GM18868 (cell line): Measurements from ENCODE around the gene DUS2.
"Not testable (repeated sequence)": the region's sequence is repeated elsewhere in the genome, so short reads cannot be mapped to it uniquely, and the experiment has no call there.

Experiments used
- ATAC-seq: cut with Tn5 transposase; IDR thresholded peaks from one replicate; pipeline ENCODE4 v1.9.1; 2021; ENCODE audit warnings: mild to moderate bottlenecking, moderate library complexity; ENCODE audit not compliant: unreplicated experiment

The DUS2 gene

DNA sequence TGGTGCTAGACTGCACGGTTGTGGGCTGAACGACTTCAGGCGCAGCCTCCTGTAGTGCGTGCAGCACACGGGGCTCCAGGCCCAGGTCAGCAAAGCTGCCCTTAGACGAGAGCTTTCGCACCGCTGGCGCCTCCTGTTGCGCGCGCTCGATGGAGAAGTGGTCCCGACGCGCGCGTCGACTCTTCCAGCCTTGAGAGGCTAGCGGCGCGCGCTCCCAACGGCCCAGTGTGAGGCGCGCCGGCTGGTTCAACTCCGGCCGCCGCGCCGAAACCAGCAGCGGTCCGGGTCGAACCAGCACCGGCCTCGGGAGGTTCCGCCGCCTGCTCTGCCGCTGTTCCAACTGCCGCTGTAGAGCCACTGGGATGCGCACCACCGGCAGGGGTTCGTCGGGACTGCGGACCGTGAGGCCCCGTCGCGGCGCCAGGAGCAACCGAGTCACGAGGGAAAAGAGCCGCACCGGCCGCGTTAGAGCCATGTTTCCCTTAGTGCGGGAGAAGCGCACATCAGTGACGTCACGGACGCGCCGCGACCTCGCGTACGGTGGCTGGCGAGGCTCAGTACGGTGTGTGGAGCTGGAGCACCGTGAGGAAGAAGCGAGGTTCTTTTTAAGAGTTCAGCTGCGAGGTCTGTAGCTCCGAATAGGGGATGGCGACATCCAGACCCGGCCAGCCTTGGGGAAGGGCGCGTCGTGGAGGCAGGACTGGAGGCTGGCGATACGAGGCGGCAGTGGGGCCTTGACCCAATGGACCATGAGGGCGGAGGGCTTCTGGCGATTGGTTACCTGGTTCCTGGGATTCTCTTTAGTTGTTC is at the start of gene DUS2, which contains the start of gene DDX28:
DUS2 (plus strand) TSS at position 557 of the 810 bp plus-strand sequence. CDS start 14,740 bp downstream, outside the sequence.
DDX28 (minus strand) TSS at position 505 of the 810 bp plus-strand sequence; CDS start at position 475, 30 bp downstream.
- ATAC-seq = peak; percentile 67

DNA sequence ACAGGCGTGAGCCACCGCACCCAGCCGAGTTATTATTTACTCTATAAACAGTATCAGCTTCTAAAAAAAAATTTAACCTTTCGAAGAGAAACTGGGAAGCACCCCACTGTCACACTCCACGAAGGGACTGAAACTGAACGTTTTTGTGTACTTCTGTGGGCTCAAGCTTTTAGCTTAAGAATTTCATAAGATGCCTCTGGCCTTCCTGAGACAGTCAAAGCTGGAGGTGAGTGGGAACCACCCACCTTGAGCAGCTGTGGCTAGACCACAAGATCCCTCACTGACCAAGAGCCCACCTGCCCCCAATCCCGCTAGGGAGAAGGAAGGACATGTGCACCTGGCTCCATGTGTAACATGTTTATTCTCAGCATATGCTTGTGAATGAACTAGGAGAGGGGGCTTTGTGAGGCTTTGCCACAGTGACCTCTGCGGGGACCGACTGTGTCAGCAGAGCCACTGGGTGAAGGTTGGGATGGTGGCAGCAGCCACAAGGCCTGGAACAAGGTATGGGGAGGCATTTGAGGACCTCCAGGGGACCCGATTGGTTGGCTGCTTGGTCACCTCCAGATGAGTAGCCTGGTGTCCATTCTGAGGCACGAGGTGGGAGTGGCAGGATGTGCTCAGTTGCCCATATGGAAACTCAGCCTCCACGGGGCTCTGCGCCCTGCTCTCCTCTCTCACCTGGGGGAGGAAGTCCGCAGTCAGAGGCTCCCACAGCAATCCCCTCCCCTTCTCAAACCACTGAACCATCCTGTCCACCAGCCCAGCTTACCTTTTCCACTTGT is 47.6 kb upstream of the DUS2 start:
- no peak for ATAC-seq

DNA sequence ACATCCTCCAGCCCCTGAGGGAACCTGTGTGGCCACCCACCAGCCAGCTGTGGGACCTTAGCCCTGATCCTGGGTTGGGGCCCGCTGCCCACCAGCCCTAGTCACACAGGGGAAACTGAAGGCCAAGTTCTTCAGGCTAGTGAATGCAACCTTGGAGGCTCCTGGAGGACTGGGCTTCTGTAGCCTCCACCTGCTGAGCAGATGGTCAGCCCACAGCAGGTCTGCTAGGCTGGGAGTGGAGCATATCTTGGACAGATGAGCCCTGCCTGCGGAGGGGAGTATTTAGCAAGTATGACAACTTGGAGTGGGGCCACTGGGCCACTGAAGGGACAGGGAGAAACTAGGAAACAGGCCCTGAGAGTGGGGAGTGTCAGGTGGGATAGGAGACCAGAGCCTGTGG is 46.9 kb upstream of the DUS2 start:
- ATAC-seq = no peak

DNA sequence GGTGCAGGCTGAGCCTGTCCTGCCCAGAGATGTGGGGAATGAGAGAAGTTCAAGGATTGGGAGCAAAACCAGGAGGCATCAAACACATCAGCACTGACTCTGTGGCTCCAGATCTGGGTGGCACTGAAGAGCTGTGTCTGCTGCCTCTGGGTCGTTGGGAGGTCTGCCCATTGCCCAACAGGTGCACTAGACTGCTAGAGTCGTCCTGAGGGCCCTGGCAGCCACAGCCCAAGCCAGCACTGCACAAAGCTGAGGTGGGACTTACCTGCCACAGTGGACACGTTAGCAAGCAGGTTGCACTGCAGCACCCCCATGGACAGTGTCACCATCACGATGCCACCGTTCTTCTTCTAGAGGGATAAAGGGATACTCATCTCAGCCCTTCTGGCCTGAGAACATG is 46.1 kb upstream of the DUS2 start:
- ATAC-seq = no peak

DNA sequence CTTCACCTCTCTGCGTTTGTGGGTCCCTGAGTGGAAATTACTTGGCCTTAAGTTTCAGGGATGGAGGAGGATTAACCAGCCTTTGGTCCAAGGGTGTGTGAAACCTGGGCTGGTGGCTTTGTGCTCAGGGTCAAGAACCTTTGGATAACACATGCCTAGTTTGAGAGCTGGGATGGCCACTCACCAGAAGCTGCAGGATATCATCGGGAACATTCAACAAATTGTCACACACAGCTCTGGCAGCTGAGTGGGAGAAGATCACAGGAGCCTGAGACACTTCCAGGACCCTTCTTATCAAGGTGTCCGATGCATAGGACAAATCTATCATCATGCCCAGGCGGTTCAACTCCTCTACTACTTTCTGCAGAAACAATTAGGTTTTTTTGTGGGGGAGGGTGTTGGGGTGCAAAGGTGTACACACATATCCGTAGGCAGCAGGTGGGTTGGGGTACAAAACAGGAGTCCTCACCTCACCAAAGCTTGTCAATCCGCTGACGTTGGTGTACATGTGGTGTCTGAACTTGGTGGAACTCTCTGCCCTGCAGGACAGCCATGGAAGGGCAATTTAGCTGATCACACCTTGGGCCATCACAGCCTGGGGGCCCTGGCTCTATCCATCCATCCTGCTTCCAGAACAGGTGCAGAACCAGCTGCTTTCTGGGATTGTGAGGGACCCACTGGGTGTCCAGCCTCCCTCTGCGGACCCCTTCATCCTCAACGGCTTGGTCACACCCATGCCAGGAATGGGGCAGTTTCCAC is 45.4 kb upstream of the DUS2 start:
- ATAC-seq = no peak

DNA sequence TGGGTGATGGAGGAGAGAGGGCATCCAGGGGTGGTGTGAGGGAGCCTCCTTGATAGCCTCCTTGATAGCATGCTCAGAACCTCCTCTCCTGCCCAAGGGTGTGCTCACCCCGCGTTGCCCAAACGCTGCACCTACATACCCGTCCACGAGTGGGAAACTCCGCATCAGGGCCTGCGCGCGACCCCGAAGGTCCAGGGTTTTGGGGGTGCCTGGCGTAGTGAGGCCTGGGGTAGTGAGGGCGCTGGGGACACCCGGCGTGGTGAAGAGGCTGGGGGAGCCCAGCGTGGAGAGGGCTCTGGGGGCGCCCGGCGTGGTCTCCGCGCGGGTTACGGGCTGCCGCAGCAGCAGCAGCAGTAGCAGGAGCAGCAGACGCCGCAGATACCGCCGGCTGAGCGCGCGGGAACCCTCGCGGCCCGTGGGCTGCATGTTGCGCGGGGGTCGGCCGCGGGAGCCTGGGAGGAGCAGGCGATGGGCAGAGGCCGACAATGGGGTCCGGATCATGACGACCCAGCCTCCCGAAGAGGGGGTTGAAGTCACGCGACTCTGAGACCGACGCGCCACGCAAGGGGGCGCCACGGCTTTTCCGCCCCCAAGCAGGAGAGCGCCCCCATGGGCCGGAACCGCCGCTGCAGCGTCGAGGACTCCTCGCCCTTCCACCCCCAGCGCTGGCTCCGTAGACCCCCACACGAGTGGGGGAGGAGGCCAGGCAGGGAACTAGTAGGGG is 43.0 kb upstream of the DUS2 start, which contains the start of gene DPEP3:
DPEP3 (minus strand) TSS at position 545 of the 724 bp plus-strand sequence; CDS start at position 426, 119 bp downstream.
- no peak for ATAC-seq

DNA sequence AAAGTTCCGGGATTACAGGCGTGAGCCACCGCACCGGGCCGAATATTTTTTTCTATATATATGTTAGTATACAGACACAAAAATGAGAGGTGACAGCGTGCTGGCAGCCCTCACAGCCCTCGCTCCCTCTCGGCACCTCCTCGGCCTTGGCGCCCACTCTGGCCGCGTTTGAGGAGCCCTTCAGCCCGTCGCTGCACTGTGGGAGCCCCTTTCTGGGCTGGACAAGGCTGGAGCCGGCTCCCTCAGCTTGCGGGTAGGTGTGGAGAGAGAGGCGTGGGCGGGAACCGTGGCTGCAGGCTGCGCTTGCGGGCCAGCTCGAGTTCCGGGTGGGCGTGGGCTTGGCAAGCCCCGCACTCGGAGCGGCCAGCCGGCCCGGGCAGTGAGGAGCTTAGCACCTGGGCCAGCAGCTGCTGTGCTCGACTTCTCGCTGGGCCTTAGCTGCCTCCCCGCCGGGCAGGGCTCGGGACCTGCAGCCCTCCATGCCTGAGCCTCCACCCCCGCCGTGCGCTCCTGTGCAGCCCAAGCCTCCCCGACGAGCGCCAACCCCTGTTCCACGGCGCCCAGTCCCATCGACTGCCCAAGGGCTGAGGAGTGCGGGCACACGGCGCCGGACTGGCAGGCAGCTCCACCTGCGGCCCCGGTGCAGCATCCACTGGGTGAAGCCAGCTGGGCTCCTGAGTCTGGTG is 40.9 kb upstream of the DUS2 start:
- no peak for ATAC-seq

DNA sequence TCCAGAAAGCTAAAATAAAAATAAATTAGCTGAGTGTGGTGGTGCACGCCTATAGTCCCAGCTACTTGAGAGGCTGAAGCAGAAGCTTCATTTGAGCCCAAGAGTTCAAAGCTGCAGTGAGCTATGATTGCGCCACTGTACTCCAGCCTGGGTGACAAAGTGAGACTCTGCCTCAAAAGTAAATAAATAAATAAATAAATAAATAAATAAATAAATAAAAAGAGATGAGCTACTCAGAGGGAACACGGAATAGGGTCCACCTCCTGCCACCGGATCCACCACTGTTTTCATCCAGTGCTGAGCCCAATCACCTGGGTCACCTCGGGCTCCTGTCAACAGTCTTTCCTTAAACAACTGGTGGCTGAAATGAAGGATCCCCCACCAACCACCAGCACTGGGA is 36.1 kb upstream of the DUS2 start:
- ATAC-seq = no peak

DNA sequence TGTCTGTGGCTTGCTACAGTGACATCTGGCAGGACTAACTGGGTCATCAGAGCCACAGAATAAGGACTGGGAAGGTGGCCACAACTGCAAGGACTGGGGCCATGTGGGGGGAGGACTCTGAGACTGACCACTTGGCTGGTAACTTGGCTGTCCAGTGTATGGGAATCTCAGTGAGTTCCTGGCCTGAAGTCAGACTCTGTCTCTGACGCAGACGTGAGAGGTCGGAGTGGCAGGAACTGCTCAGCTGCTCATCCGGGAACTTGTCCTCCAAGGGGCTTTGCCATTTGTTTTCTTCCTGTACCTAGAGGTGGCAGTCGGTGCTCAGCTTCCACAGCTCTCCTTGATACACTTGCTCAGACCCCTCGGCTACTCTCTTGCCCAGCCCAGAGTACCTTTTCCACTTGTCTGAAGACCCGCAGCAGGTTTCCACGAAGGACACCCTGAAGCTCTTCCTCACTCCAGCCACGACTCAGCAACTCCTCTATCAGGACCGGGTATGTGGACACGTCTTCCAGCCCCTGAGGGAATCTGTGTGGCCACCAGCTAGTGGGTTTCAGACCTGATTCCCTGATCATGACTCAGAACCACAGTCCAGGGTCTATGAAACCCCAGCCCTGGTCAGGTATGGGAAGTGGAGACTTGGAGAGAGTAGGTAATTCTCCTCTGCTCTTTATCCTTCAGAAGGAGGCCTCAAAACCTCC is 35.5 kb upstream of the DUS2 start:
- ATAC-seq = no peak

DNA sequence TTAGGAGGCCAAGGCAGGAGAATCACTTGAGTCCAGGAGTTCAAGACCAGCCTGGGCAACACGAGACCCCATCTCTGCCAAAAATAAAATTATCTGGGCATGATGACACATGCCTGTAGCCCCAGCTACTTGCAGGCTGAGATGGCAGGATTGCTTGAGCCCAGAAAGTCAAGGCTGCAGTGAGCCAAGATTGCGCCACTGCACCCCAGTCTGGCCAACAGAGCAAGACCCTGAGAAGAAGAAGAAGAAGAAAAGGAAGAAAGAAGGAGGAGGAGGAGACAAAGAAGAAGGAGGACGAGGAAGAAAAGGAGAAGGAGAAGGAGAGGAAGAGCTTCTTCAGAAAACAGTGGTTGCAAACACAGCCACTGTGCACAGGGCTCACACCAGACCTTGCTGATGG is 34.4 kb upstream of the DUS2 start:
- ATAC-seq = no peak

DNA sequence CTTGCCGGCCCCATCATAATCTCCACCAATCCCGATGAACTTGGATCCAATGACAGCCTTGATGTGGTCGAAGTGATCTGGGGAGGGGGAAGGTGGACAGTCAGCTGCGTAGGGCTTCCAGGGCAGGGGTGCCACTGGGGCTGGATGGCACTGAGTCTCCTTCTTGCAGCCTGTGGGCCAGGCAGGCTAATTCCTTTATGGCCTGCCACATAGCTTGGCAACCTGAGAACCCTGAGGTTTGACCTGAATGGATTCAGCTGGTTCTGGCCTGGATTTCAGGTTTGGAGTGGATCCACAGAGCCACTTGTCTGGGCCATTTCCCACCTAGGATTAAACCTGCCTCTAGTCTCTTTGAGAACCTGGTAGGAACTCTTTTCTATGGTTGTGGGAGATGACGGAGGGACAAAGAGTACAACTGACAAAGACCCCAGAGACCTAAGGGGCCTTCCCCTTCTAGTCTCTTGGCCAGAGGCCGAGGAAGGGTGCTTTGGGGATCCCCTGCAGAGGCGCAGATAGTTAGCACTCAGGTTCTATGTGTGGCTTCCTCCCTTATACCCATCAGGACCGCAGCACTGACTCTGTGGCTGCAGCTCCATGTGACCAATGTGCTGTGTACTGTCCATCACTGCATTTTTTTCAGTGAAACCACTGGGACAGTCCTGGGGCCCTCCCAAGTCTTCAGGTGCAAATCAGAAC is 33.6 kb upstream of the DUS2 start:
- ATAC-seq = peak; percentile 41

DNA sequence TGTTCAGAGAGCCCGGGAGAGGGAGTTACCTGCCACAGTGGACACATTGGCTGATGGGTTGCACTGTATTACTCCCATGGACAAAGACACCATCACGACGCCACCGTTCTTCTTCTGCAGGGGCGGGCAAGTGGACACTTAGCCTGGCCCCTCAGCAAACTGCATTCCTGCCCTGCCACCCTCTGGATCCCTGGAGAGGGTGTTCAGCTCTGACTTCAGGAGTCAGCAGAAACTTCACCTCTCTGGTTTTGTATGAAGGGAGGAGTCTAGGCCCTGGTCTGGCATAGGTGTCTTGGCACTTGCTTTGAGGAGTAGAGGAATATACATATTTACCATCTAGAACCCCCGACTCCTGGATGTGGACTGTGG is 33.1 kb upstream of the DUS2 start:
- ATAC-seq = no peak

DNA sequence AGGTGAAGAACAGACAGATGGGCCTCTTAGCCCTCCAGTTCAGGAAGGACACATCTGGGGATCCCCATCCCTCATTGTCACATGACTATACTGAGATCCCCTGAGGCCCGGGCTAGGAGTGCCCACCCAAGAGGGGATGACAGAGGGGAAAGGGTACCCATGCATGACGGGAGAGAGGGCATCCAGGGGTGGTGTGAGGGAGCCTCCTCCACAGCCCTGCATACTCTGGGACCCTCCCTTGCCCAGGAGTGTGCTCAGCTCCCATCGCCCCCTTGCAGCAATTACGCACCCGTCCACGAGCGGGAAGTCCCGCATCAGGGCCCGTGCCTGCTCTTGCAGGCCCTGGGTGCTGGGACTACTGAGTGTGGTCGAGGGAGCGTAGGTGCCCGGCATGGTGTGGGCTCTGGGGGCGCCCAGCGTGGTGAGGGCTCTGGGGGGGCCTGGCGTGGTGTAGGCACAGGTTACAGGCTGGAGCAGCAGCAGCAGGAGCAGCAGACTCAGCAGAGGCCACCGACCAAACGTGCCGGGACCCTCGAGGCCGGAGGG is 30.4 kb upstream of the DUS2 start:
- no peak for ATAC-seq

DNA sequence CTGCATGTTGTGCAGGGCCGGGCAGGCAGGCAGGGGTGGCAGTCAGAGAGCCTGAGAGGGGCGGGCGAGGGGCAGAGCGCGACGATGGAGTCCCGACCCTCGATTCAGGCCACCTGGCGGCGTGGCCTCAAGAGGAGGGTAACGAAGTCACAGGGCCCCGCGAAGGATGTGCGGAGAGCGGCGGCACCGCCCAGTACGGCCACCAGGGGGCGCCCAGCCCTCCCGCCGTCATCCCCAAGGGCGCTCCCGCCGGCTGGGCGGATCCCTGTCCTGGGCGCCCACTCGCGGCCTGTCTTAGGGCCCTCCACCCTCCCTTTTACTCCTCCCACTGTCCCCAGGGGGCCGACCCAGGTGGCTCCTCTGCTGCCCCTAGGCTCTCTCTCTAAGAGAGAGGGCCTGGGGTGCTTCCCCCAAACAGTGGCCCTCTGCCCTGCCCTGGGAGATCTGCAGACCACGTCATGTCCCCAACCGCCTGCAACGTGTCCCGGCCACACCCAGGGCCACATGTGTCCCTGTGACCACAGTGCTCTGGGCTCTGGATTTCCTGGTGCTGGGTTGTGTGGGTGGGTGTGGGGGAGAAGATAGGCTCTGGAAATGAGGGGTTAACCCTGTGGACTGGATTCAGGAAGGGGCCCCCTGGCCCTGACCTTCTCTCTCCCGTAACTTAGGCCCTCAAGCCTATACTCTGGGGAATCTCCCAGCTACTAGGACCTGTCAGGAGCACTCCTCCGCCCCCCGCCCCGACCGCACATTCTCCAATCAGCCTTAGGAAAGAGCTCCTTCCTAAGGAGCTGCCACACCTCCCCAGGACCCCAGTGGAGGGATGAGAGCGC is 29.7 kb upstream of the DUS2 start:
- ATAC-seq = peak; percentile 63

DNA sequence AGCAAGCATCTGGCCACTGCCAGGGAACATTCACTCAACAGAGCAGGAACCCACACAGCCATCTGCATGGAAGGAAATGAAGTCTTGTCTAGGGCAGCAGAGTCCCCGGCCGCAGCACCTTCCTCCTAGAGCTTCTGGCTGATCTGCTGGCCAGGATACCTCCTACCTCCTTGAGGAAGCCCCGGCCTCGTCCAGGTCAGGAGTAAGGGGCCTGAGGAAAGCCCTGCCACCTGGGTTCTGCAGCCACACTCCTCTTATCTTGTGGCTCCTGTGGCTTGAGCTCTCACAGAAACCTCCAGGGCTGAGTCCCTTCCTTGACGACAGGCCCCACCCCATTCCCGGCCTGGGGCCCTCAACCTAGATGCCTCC is 29.1 kb upstream of the DUS2 start:
- ATAC-seq = not testable (repeated sequence)

DNA sequence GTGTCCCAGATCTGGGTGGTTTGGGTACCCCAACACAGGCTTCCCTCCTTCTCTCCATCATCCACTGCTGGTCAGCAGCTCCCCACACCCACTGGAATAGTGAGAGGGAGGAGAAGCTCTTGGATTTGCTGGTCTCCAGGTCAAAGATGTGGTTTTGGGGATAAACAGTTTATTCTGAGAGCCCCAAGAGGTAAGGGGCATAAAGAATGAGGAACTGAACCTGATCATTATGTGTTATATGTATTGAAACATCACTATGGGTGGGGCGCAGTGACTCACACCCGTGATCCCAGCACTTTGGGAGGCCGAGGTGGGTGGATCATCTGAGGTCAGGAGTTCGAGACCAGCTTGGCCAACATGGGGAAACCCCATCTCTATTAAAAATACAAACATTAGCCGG is 27.7 kb upstream of the DUS2 start:
- no peak for ATAC-seq

DNA sequence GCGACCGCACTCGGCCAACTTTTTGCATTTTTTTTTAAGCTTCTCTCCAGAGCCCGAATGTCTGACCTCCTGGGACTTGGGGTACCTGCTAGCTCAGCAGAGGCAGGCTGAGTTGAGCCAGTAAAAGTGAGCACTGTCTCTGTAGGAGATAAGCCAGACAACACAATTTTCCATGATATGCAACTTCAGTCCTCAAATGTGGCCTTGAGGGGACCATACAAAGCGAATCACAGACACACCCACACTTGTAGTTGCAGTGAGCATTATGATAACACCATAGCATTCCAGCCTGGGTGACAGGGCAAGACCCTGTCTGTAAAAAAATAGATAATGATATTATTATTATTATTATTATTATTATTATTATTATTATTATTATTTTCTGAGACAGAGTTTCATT is 26.4 kb upstream of the DUS2 start:
- ATAC-seq = no peak
